Thyroid gland (tissue), 4 donors: ENCODE measurements around the gene BMP2K.

Source experiments
- POLR2A ChIP-seq, 2 donors: fragments of 450-650 bp; IDR thresholded peaks; one replicate each; pipeline ENCODE4 v1.6.1; 2017; ENCODE audit warnings: antibody characterized with exemption in 2 of 2, mild to moderate bottlenecking in 2 of 2, moderate library complexity in 1 of 2
- TF ChIP-seq, protein P1 (sequence below), 6 experiments: fragments of 200-600 bp in 3 of 6; fragments of 450-650 bp in 3 of 6; sonication (generic) in 3 of 6; IDR thresholded peaks; one replicate each; pipeline ENCODE4 v1.5.1; 2016 to 2019; ENCODE audit warnings: antibody characterized with exemption in 6 of 6, mild to moderate bottlenecking in 2 of 6, inconsistent platforms in 1 of 6, moderate library complexity in 1 of 6

DNA sequence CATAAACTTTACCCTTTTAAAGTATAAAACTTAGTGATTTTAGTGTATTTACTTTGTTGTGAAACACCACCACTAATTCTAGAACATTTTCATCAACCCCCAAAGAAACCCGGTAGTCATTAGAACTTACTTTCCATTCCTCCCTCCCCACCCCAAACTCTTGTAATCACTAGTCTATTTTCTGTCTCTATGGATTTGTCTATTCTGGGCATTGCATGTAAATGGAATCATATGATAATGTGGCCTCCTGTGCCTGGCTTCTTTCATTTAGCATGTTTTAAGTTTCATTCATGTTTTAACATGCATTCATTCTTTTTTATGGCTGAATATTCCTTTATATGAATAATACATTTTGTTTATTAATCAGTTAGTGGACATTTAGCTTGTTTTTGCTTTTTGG is 27.8 kb downstream of the BMP2K start:
- TF ChIP-seq, protein P1, sequence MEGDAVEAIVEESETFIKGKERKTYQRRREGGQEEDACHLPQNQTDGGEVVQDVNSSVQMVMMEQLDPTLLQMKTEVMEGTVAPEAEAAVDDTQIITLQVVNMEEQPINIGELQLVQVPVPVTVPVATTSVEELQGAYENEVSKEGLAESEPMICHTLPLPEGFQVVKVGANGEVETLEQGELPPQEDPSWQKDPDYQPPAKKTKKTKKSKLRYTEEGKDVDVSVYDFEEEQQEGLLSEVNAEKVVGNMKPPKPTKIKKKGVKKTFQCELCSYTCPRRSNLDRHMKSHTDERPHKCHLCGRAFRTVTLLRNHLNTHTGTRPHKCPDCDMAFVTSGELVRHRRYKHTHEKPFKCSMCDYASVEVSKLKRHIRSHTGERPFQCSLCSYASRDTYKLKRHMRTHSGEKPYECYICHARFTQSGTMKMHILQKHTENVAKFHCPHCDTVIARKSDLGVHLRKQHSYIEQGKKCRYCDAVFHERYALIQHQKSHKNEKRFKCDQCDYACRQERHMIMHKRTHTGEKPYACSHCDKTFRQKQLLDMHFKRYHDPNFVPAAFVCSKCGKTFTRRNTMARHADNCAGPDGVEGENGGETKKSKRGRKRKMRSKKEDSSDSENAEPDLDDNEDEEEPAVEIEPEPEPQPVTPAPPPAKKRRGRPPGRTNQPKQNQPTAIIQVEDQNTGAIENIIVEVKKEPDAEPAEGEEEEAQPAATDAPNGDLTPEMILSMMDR (IDR thresholded peaks at IDR 0.05): no peak
- no peak for TF ChIP-seq POLR2A (IDR thresholded peaks at IDR 0.05)
